OCI-LY1 (cell line): ENCODE data around the gene CASZ1.

ENCODE experiments used
- EZH2 ChIP-seq: fragments of 200-600 bp; sonication (generic), shearing (Covaris generic); IDR thresholded peaks from 2 replicates; pipeline ENCODE4 v1.8.0; 2017; ENCODE audit warnings: borderline replicate concordance, mixed run types, mild to moderate bottlenecking, antibody characterized with exemption, low read length, moderate library complexity, mixed read lengths
- TF ChIP-seq, protein P1 (sequence below): fragments of 200-600 bp; sonication (generic), shearing (Covaris generic); IDR thresholded peaks from 2 replicates; pipeline ENCODE4 v1.5.1; 2017; ENCODE audit warnings: mild to moderate bottlenecking, antibody characterized with exemption, low read length, moderate library complexity, mixed read lengths

DNA sequence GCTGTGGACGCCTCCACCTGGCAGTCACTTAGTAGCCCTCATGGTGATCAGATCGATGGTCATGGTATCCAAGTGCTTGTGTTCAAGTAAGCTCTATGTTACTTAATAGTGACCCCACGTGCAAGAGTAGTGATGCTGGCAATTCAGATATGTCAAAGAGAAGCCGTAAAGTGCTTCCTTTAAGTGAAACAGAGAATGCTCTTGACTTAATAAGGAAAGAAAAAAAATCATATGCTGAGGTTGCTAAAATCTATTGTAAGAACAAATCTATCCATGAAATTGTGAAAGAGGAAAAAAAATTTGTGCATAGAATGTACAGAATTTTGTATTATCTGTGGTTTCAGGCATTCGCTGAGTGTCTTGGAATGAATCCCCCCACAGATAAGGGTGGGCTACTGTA lies 207.8 kb downstream of the CASZ1 start:
- TF ChIP-seq, protein P1, sequence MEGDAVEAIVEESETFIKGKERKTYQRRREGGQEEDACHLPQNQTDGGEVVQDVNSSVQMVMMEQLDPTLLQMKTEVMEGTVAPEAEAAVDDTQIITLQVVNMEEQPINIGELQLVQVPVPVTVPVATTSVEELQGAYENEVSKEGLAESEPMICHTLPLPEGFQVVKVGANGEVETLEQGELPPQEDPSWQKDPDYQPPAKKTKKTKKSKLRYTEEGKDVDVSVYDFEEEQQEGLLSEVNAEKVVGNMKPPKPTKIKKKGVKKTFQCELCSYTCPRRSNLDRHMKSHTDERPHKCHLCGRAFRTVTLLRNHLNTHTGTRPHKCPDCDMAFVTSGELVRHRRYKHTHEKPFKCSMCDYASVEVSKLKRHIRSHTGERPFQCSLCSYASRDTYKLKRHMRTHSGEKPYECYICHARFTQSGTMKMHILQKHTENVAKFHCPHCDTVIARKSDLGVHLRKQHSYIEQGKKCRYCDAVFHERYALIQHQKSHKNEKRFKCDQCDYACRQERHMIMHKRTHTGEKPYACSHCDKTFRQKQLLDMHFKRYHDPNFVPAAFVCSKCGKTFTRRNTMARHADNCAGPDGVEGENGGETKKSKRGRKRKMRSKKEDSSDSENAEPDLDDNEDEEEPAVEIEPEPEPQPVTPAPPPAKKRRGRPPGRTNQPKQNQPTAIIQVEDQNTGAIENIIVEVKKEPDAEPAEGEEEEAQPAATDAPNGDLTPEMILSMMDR: no peak
- TF ChIP-seq EZH2: no peak
